AG10803 (cell line): ENCODE results near the gene ATAD3A.
"Not testable (repeated sequence)": the region's sequence is repeated elsewhere in the genome, so short reads cannot be mapped to it uniquely, and the experiment has no call there.

Experiments used
- DNase-seq: peaks from one replicate; pipeline ENCODE4 v3.0.0; 2010; ENCODE audit warnings: low read depth
- H3K4me3 ChIP-seq: 2 replicates; pipeline ENCODE4 v1.5.1; 2011; ENCODE audit warnings: mild to moderate bottlenecking, low read length, control low read depth
- CTCF ChIP-seq: conservative IDR thresholded peaks from 2 replicates; pipeline ENCODE4 v1.5.1; 2011; ENCODE audit warnings: mild to moderate bottlenecking, low read length, control low read depth, inconsistent platforms

The ATAD3A gene

DNA sequence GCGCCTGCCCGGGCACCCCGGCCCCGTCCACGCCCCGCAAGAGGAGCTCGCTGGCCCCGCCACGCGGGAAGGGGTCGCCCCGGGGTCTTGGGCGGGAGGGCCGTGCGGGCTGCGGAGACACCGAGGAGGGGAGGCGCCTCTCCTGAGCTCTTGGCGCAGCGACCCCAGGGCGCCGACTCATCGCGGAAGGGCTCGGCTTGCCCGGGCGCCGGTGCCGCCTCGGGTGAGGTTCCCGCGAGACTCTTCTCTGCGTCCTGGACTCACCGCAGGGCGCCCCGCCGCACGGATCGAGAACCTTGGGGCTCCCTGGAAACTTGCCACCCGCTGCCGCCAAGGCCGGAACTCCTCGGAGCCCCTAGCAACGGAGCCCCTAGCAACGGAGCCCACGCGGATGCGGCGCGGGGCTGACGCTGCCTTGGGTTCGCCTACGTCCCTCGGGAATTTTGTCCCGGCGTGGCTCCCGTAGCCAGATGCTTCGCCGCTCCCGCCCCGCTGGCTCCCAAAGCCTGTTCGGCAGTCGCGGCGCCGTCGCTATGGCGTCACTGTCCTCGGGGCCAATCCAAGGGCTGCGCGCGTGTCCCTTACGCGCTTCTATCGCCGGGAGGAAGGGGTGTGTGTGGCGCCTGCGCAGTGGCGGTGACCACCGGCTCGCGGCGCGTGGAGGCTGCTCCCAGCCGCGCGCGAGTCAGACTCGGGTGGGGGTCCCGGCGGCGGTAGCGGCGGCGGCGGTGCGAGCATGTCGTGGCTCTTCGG lies at the start of gene ATAD3A:
ATAD3A (plus strand) TSS at position 630 of the 753 bp plus-strand sequence; CDS start at position 737, 107 bp downstream.
- no peak for TF ChIP-seq CTCF
- peak within 1 kb of the TSS; percentile 89 for H3K4me3 ChIP-seq
- peak; percentile 98 for DNase-seq

- DNase-seq, result peak; percentile 64
- no peak overlapping the region for H3K4me3 ChIP-seq
- TF ChIP-seq CTCF, result no peak
These were observed 49.5 kb upstream of the ATAD3A start for GRCh38 chr1:1462318-1462966.

DNA sequence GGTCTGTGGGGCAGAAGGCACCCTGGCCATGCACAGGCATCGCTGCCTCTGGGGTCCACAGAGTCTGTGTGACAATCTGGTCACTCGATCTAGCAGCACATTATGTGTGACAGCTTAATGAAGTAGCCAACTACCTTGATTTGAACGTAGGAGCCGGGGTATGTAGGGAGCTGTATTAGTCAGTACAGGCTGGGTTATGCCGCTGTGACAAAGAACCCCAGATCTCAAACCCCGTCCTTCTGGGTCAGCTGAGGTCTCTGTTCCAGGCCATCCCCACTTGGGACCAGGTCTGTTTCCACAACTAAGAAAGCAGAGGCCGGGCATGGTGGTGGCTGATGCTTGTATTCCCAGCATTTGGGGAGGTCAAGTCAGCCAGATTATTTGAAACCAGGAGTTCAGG lies 48.6 kb upstream of the ATAD3A start:
- no peak for TF ChIP-seq CTCF
- no peak overlapping the region for H3K4me3 ChIP-seq

GRCh38 chr1:1468196-1468985 lies 43.6 kb upstream of the ATAD3A start:
- H3K4me3 ChIP-seq, DNase-seq: not testable (repeated sequence)

More for the DNA sequence above, 48.6 kb upstream of the ATAD3A start:
- DNase-seq, result no peak

DNA sequence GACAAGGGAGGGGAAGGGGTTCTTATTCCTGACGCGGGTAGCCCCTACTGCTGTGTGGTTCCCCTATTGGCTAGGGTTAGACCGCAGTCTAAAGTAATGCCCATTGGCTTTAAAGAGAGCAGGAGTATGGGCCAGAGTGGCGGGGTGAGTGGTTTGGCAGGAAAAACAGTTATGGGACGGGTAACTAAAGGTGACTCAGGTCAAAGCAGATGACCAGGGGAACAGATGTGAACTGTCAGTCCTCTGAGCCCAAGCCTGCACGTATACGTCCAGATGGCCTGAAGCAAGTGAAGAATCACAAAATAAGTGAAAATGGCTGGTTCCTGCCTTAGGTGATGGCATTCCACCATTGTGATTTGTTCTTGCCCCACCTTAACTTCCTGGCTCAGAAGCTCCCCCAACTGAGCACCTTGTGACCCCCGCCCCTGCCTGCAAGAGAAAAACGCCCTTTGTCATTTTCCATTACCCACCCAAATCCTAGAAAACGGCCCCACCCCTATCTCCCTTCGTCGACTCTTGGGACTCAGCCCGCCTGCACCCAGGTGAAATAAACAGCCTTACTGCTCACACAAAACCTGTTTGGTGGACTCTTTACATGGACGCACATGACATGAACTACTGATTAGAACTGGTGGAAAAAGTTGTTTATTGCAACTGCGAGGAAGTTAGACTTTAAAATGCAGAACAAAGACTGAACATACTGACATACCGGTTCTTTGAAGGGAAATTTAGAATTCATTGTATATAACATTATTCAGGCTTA lies 41.2 kb upstream of the ATAD3A start:
- no peak for TF ChIP-seq CTCF

DNA sequence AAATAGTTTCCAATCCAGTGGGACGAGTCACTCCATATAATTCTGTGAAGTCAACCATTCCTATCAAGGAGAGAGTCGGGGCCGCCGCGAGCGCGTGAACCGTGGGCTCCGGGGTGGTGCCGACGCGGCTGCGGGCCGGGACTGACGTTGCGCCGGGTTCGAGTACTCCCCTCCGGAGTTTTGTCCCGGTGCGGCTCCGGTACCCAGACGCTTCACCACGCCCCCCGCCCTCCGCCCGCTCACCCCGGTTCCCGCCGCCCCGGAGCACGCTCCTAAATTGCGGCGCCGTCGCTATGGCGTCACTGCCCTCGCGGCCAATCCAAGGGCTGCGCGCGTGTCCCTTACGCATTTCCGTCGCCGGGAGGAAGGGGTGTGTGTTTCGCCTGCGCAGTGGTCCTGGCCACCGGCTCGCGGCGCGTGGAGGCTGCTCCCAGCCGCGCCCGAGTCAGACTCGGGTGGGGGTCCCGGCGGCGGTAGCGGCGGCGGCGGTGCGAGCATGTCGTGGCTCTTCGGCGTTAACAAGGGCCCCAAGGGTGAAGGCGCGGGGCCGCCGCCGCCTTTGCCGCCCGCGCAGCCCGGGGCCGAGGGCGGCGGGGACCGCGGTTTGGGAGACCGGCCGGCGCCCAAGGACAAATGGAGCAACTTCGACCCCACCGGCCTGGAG lies 40.4 kb upstream of the ATAD3A start, which contains the start of gene ATAD3B:
ATAD3B (plus strand) TSS at position 377 of the 664 bp plus-strand sequence; CDS start at position 497, 120 bp downstream.
- DNase-seq, result peak; percentile 85
- no peak for TF ChIP-seq CTCF
- H3K4me3 ChIP-seq, result peak within 1 kb of the TSS; percentile 65

More for the DNA sequence above, 41.2 kb upstream of the ATAD3A start:
- DNase-seq, result no peak
- H3K4me3 ChIP-seq, result peak overlapping the region; percentile 65

DNA sequence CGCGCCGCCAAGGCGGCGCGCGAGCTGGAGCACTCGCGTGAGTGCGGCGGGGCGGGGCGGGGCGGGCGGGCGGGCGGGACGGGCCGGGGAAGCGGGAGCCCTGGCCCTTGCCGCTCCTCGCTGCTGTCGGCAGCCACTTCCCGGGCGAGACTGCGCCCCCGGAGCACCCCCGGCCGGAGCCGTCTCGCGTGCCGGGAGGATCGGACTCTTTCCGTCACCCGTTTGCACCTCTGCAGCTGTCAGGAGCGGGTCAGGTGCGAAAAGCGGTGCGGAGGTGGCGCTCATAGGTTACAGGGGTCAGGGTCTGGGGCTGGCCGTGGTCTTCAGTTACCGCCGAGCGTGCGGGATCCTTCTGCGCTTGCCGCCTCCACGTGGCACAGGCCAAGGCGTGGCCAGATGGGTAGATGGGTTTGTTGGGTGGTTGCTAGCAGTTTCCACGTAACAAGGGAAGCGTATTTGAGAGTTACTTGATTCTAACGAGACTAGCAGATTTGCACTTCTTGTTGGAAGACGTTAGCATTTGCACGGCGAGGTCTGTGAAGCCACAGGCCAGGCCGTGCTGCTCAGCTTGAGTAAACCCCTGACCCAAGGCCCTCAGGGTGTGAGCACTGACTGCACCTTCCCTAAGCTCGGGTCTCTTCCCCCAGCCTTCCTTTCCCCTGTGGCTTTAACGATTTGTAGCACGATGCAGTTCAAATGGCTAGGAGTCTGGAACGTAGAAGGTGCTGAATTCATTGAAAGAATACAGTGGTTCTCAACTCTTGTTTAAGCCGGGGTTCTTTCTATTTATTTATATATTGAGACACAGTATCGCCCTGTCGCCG lies 39.7 kb upstream of the ATAD3A start:
- DNase-seq, result not testable (repeated sequence)
- peak overlapping the region; percentile 61 for H3K4me3 ChIP-seq

- DNase-seq, H3K4me3 ChIP-seq: not testable (repeated sequence)
These were observed 36.0 kb upstream of the ATAD3A start for GRCh38 chr1:1476011-1476410.
